ENCODE measurements around the gene SEC23IP. TPM values are rescaled to one million over a fixed set of nuclear protein-coding genes. Genes with fewer than 3 reads are reported as not detected.

SEC23IP gene
- total RNA-seq, 3 donors from 2014 or later (not counting 1 experiment from before 2014, with no cell fraction given) = 45.1 to 54.5 (median 49.4) TPM

- Histone ChIP-seq H3K27me3 (ENCODE audit: control insufficient read depth, insufficient read depth, low read length) (no peaks in the 10 kb centered on the region), H3K4me3 (ENCODE audit: low read length) (no peak overlapping the region), H3K9me3 (ENCODE audit: control insufficient read depth, insufficient read depth, low read length) (no peaks in the 10 kb centered on the region), H3K4me1 (ENCODE audit: control insufficient read depth, insufficient read depth, low read length) (no peaks in the 10 kb centered on the region), H3K36me3 (ENCODE audit: control insufficient read depth, insufficient read depth, low read length) (peaks cover 64% of the 10 kb centered on the region), H3K27ac (ENCODE audit: low read length) (no peak overlapping the region)
- Mint-ChIP-seq H3K27ac (no peak overlapping the region), H3K4me1 (peaks cover 4 to 7% of the 10 kb centered on the region in 2 donors), H3K36me3 (peaks cover 38% of the 10 kb centered on the region), H3K4me3 (no peak overlapping the region), H3K27me3 (ENCODE audit: low read depth in 2 of 2) (no peaks in the 10 kb centered on the region), H3K9me3 (no peaks in the 10 kb centered on the region)
- DNase-seq = no peak
- intact Hi-C loops (cut with micrococcal nuclease) = no loop called here
- ATAC-seq = no peak
- no peak for TF ChIP-seq CTCF (IDR thresholded peaks at IDR 0.05)
- WGBS (ENCODE audit: insufficient coverage) = no CpG with 5 or more reads among the region's 3 CpGs
These were observed 25.2 kb downstream of the SEC23IP start for GRCh38 chr10:119917777-119918176.

GRCh38 chr10:119919271-119919670 is 26.7 kb downstream of the SEC23IP start:
- Histone ChIP-seq H3K4me1 (ENCODE audit: control insufficient read depth, insufficient read depth, low read length) (no peaks in the 10 kb centered on the region), H3K9me3 (ENCODE audit: control insufficient read depth, insufficient read depth, low read length) (no peaks in the 10 kb centered on the region), H3K27me3 (ENCODE audit: control insufficient read depth, insufficient read depth, low read length) (no peaks in the 10 kb centered on the region), H3K4me3 (ENCODE audit: low read length) (no peak overlapping the region), H3K27ac (ENCODE audit: low read length) (no peak overlapping the region), H3K36me3 (ENCODE audit: control insufficient read depth, insufficient read depth, low read length) (peaks cover 70% of the 10 kb centered on the region)
- TF ChIP-seq CTCF (IDR thresholded peaks at IDR 0.05) = no peak
- peaks cover 0 to 7% of the 10 kb centered on the region in 2 donors for H3K4me1 Mint-ChIP-seq
- peaks cover 43% of the 10 kb centered on the region for H3K36me3 Mint-ChIP-seq
- intact Hi-C loops (cut with micrococcal nuclease) = no loop called here
- no peaks in the 10 kb centered on the region for H3K9me3 Mint-ChIP-seq
- no peak for DNase-seq
- WGBS (ENCODE audit: insufficient coverage) = 98% methylated on average over 3 of the region's 3 CpGs
- H3K4me3 Mint-ChIP-seq = no peak overlapping the region
- no peak for ATAC-seq
- H3K27ac Mint-ChIP-seq = peak overlapping the region in 1 of 2 donors; percentile 57
- H3K27me3 Mint-ChIP-seq (ENCODE audit: low read depth in 2 of 2) = no peaks in the 10 kb centered on the region

- Histone ChIP-seq H3K27ac (ENCODE audit: low read length) (no peak overlapping the region), H3K4me3 (ENCODE audit: low read length) (no peak overlapping the region), H3K4me1 (ENCODE audit: control insufficient read depth, insufficient read depth, low read length) (no peaks in the 10 kb centered on the region), H3K9me3 (ENCODE audit: control insufficient read depth, insufficient read depth, low read length) (no peaks in the 10 kb centered on the region), H3K27me3 (ENCODE audit: control insufficient read depth, insufficient read depth, low read length) (no peaks in the 10 kb centered on the region), H3K36me3 (ENCODE audit: control insufficient read depth, insufficient read depth, low read length) (peaks cover 69% of the 10 kb centered on the region)
- H3K4me1 Mint-ChIP-seq = peaks cover 0 to 7% of the 10 kb centered on the region in 2 donors
- peak overlapping the region in 1 of 2 donors; percentile 57 for H3K27ac Mint-ChIP-seq
- intact Hi-C loops (cut with micrococcal nuclease) = no loop called here
- TF ChIP-seq CTCF (IDR thresholded peaks at IDR 0.05) = no peak
- 0% methylated on average over 1 of the region's 1 CpG for WGBS (ENCODE audit: insufficient coverage)
- H3K9me3 Mint-ChIP-seq = no peaks in the 10 kb centered on the region
- no peak for DNase-seq
- no peak overlapping the region for H3K4me3 Mint-ChIP-seq
- ATAC-seq = no peak
- no peaks in the 10 kb centered on the region for H3K27me3 Mint-ChIP-seq (ENCODE audit: low read depth in 2 of 2)
- H3K36me3 Mint-ChIP-seq = peaks cover 43% of the 10 kb centered on the region
These were observed 27.3 kb downstream of the SEC23IP start for GRCh38 chr10:119919826-119920225.

- H3K27me3 ChIP-seq (ENCODE audit: control insufficient read depth, insufficient read depth, low read length) = no peaks in the 10 kb centered on the region
- Mint-ChIP-seq H3K4me3 (no peak overlapping the region), H3K9me3 (no peaks in the 10 kb centered on the region), H3K27ac (peak overlapping the region in 1 of 2 donors; percentile 21), H3K36me3 (peaks cover 21% of the 10 kb centered on the region), H3K4me1 (no peaks in the 10 kb centered on the region), H3K27me3 (ENCODE audit: low read depth in 2 of 2) (no peaks in the 10 kb centered on the region)
- H3K4me1 ChIP-seq (ENCODE audit: control insufficient read depth, insufficient read depth, low read length) = no peaks in the 10 kb centered on the region
- no peaks in the 10 kb centered on the region for H3K9me3 ChIP-seq (ENCODE audit: control insufficient read depth, insufficient read depth, low read length)
- no peak overlapping the region for H3K4me3 ChIP-seq (ENCODE audit: low read length)
- intact Hi-C loops (cut with micrococcal nuclease) = no loop called here
- no peak for TF ChIP-seq CTCF (IDR thresholded peaks at IDR 0.05)
- H3K36me3 ChIP-seq (ENCODE audit: control insufficient read depth, insufficient read depth, low read length) = peaks cover 81% of the 10 kb centered on the region
- ATAC-seq = no peak
- H3K27ac ChIP-seq (ENCODE audit: low read length) = no peak overlapping the region
- DNase-seq = no peak
These were observed 35.9 kb downstream of the SEC23IP start for GRCh38 chr10:119928411-119928810.

Measured in natural killer cell (primary cell).